Mucosa of rectum (tissue), 2 donors: ENCODE data around the gene OR13J1.
"Not testable (repeated sequence)": the region's sequence is repeated elsewhere in the genome, so short reads cannot be mapped to it uniquely, and the experiment has no call there.

Source experiments
- H3K27ac ChIP-seq, 2 donors: one replicate each; pipeline ENCODE4 v1.7.0; 2013; ENCODE audit warnings: inconsistent platforms in 2 of 2, low read depth in 2 of 2, low read length in 2 of 2
- H3K27me3 ChIP-seq, 2 donors: one replicate each; pipeline ENCODE4 v1.7.0; 2013; ENCODE audit warnings: low read length in 2 of 2; ENCODE audit not compliant: control insufficient read depth in 2 of 2, insufficient read depth in 2 of 2
- H3K36me3 ChIP-seq, 2 donors: one replicate each; pipeline ENCODE4 v1.7.0; 2013; ENCODE audit warnings: low read length in 2 of 2; ENCODE audit not compliant: control insufficient read depth in 2 of 2, insufficient read depth in 2 of 2
- H3K4me1 ChIP-seq, 2 donors: one replicate each; pipeline ENCODE4 v1.7.0; 2013; ENCODE audit warnings: low read length in 2 of 2, mild to moderate bottlenecking in 1 of 2; ENCODE audit not compliant: control insufficient read depth in 2 of 2, insufficient read depth in 2 of 2
- H3K4me3 ChIP-seq, 2 donors: one replicate each; pipeline ENCODE4 v1.7.0; 2013; ENCODE audit warnings: low read length in 2 of 2
- H3K9ac ChIP-seq, 2 donors: one replicate each; pipeline ENCODE4 v1.7.0; 2013; ENCODE audit warnings: low read length in 2 of 2, low read depth in 1 of 2, mild to moderate bottlenecking in 1 of 2
- H3K9me3 ChIP-seq, 2 donors: one replicate each; pipeline ENCODE4 v1.7.0; 2013; ENCODE audit warnings: low read length in 2 of 2; ENCODE audit not compliant: control insufficient read depth in 2 of 2
- donor health status: healthy.
- donor health status: Normal muscosa, but diverticular disease.

The OR13J1 gene

GRCh38 chr9:35870351-35870923 is at the start of gene OR13J1:
TSS of gene OR13J1 (minus strand) at chr9:35870401. CDS start at chr9:35870401, 0 bp downstream.
- Histone ChIP-seq H3K9me3 (no peaks in the 10 kb centered on the region), H3K9ac (no peak within 1 kb of the TSS), H3K36me3 (no peaks in the 10 kb centered on the region), H3K4me3 (no peak within 1 kb of the TSS), H3K27ac (no peak within 1 kb of the TSS), H3K4me1 (no peaks in the 10 kb centered on the region), H3K27me3 (no peaks in the 10 kb centered on the region)

- H3K27ac ChIP-seq: peak overlapping the region; percentile 71 to 91
- no peaks in the 10 kb centered on the region for H3K27me3 ChIP-seq
- no peaks in the 10 kb centered on the region for H3K9me3 ChIP-seq
- peak overlapping the region in 1 of 2 donors; percentile 27 for H3K9ac ChIP-seq
- H3K36me3 ChIP-seq: no peaks in the 10 kb centered on the region
- H3K4me3 ChIP-seq: peak overlapping the region; percentile 10 to 31
- H3K4me1 ChIP-seq: peaks cover 60 to 73% of the 10 kb centered on the region in 2 donors
These were observed 49.2 kb upstream of the OR13J1 start for GRCh38 chr9:35919212-35920008.

- H3K27me3 ChIP-seq: no peaks in the 10 kb centered on the region
- no peak overlapping the region for H3K4me3 ChIP-seq
- H3K9me3 ChIP-seq: no peaks in the 10 kb centered on the region
- peak overlapping the region; percentile 71 to 91 for H3K27ac ChIP-seq
- no peaks in the 10 kb centered on the region for H3K36me3 ChIP-seq
- H3K9ac ChIP-seq: no peak overlapping the region
- H3K4me1 ChIP-seq: peaks cover 56 to 71% of the 10 kb centered on the region in 2 donors
These were observed 48.6 kb upstream of the OR13J1 start for GRCh38 chr9:35918780-35919179.

- H3K4me3 ChIP-seq: no peak overlapping the region
- H3K27ac ChIP-seq: peak overlapping the region; percentile 71 to 91
- no peaks in the 10 kb centered on the region for H3K9me3 ChIP-seq
- no peaks in the 10 kb centered on the region for H3K27me3 ChIP-seq
- peaks cover 48 to 64% of the 10 kb centered on the region in 2 donors for H3K4me1 ChIP-seq
- H3K36me3 ChIP-seq: no peaks in the 10 kb centered on the region
- H3K9ac ChIP-seq: peak overlapping the region; percentile 20 to 27
These were observed 47.1 kb upstream of the OR13J1 start for GRCh38 chr9:35917261-35917660.

- peaks cover 53 to 70% of the 10 kb centered on the region in 2 donors for H3K4me1 ChIP-seq
- H3K36me3 ChIP-seq: no peaks in the 10 kb centered on the region
- H3K9ac ChIP-seq: peak overlapping the region; percentile 36 to 62
- peak overlapping the region; percentile 91 to 94 for H3K27ac ChIP-seq
- no peaks in the 10 kb centered on the region for H3K27me3 ChIP-seq
- peak overlapping the region; percentile 7 to 41 for H3K4me3 ChIP-seq
- H3K9me3 ChIP-seq: no peaks in the 10 kb centered on the region
These were observed 45.6 kb upstream of the OR13J1 start for GRCh38 chr9:35915681-35916294.

GRCh38 chr9:35914301-35914807 is 44.2 kb upstream of the OR13J1 start:
- no peaks in the 10 kb centered on the region for H3K27me3 ChIP-seq
- H3K27ac ChIP-seq: peak overlapping the region; percentile 91 to 94
- peak overlapping the region in 1 of 2 donors; percentile 19 for H3K4me3 ChIP-seq
- H3K4me1 ChIP-seq: peaks cover 57 to 72% of the 10 kb centered on the region in 2 donors
- H3K36me3 ChIP-seq: no peaks in the 10 kb centered on the region
- H3K9ac ChIP-seq: peak overlapping the region in 1 of 2 donors; percentile 45
- no peaks in the 10 kb centered on the region for H3K9me3 ChIP-seq

GRCh38 chr9:35913429-35913828 is 43.2 kb upstream of the OR13J1 start:
- H3K4me3 ChIP-seq, H3K9ac ChIP-seq, H3K36me3 ChIP-seq, H3K9me3 ChIP-seq, H3K27me3 ChIP-seq: not testable (repeated sequence)
- H3K27ac ChIP-seq: peak overlapping the region; percentile 57 to 59
- H3K4me1 ChIP-seq: peaks cover 58 to 72% of the 10 kb centered on the region in 2 donors

- Histone ChIP-seq H3K9ac (no peak overlapping the region), H3K9me3 (no peaks in the 10 kb centered on the region), H3K4me1 (peaks cover 62 to 73% of the 10 kb centered on the region in 2 donors), H3K4me3 (no peak overlapping the region), H3K27ac (peak overlapping the region; percentile 23 to 57), H3K36me3 (no peaks in the 10 kb centered on the region), H3K27me3 (no peaks in the 10 kb centered on the region)
These were observed 42.7 kb upstream of the OR13J1 start for GRCh38 chr9:35912791-35913400.

- H3K4me1 ChIP-seq: peaks cover 65 to 75% of the 10 kb centered on the region in 2 donors
These were observed 41.5 kb upstream of the OR13J1 start for GRCh38 chr9:35911690-35912089.

More at GRCh38 chr9:35911690-35912089, 41.5 kb upstream of the OR13J1 start:
- Histone ChIP-seq H3K4me3 (no peak overlapping the region), H3K27me3 (no peaks in the 10 kb centered on the region), H3K36me3 (no peaks in the 10 kb centered on the region), H3K9me3 (no peaks in the 10 kb centered on the region), H3K9ac (peak overlapping the region in 1 of 2 donors; percentile 47), H3K27ac (no peak overlapping the region)
